HG02610 (cell line): ENCODE data around the gene CCDC60.
"Not testable (repeated sequence)": the region's sequence is repeated elsewhere in the genome, so short reads cannot be mapped to it uniquely, and the experiment has no call there.

Experiments used
- ATAC-seq: cut with Tn5 transposase; IDR thresholded peaks from one replicate; pipeline ENCODE4 v1.9.1; 2021; ENCODE audit warnings: mild to moderate bottlenecking, moderate library complexity; ENCODE audit not compliant: unreplicated experiment

The CCDC60 gene

DNA sequence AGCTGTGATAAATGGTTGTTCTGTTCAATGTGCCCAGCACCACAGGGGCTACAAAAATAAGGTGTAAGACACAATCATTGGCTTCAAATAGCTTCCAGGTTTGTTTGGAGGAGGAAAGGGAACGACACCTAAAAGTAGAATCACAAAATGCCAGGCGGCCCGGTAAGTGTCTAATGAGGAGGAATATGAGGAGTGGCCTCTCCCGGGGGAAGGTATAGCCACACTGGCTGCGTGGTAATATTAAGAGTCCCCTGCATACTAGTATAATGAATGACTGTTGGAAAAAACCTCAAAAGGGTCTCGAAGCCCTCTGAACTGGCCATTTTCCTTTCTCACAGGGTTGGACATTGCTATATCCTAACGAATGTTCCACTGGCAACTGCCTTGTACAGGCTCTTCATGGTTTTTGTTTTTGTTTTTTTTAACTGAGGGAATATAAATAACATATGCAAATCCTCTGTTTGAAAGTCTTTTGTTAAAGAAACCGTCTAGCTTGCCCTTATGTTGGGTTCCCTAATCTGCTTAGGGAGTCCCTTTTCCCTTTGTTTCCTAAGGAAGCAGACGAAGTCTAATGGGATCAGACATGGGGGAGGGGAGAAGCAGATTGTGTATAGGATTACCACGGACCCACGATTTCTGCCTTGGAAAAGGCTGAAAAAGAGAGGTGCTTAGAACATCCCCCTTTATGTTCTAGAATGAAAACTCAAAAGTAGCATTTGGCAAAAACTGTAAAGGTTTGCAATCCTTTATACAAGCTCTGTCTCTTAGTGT is 4.2 kb downstream of the CCDC60 start:
- ATAC-seq = no peak

DNA sequence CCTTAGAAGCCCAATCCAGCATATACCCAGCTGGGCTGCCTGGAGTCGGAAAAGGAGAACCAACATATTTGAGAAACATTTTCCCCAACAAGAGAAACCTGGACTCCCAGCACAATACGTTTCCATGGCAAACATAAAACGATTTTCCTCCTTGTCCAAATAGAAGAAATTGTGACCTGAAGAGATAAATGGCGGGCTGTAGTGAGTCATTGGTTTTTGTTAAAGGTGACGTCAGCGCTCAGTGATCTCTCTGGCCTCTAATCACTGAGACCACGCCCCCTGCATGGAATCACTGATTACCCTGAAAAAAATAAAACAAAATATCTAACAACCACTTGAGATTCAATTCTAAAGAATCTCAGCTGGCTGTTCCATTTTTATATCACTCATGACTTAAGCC is 6.0 kb downstream of the CCDC60 start:
- no peak for ATAC-seq

GRCh38 chr12:119341020-119341419 is 6.5 kb downstream of the CCDC60 start:
- ATAC-seq = no peak

GRCh38 chr12:119341988-119342387 is 7.5 kb downstream of the CCDC60 start:
- no peak for ATAC-seq

DNA sequence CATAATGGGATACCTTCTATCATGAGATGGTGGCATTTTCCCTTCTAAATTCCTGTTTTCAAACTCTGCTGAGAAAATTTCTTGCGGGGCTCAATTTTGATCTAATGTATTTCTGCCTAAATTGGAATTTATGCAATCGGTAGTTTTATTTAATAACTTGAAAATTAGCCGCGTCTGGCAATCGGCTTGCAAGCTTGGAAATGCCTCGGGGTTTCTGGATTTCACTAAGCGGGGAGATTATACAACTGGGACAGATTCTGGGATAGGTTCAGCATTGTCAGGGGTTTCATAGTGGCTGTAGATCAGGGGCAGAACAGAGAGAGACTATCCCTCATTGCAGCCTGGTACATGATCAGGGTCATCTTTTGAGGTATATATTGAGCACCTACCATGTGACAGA is 8.6 kb downstream of the CCDC60 start:
- no peak for ATAC-seq

- no peak for ATAC-seq
These were observed 19.6 kb downstream of the CCDC60 start for GRCh38 chr12:119354172-119354571.

- not testable (repeated sequence) for ATAC-seq
These were observed 25.8 kb downstream of the CCDC60 start for GRCh38 chr12:119360366-119360765.

DNA sequence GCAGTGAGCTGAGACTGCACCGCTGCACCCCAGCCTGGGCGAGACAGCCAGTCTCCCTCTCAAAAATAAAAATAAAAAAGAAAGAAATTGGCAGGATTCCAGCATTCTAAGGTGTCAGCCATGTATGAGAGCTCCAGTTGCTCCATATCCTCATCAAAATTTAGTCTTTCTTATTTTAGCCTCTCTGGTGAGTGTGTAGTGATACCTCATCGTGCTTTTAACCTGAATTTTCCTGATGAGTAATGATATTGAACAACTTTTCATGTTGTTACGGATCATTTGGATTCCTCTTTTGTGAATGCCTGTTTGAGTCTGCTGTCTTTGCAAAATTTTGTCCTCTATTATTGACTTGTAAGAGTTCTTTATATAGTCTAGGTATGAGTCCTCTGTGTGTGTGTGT is 28.5 kb downstream of the CCDC60 start:
- no peak for ATAC-seq

GRCh38 chr12:119363490-119363889 is 29.0 kb downstream of the CCDC60 start:
- ATAC-seq = no peak

GRCh38 chr12:119365451-119365850 is 30.9 kb downstream of the CCDC60 start:
- no peak for ATAC-seq

- ATAC-seq = no peak
These were observed 31.5 kb downstream of the CCDC60 start for GRCh38 chr12:119366007-119366406.

- no peak for ATAC-seq
These were observed 34.6 kb downstream of the CCDC60 start for GRCh38 chr12:119369161-119369560.

DNA sequence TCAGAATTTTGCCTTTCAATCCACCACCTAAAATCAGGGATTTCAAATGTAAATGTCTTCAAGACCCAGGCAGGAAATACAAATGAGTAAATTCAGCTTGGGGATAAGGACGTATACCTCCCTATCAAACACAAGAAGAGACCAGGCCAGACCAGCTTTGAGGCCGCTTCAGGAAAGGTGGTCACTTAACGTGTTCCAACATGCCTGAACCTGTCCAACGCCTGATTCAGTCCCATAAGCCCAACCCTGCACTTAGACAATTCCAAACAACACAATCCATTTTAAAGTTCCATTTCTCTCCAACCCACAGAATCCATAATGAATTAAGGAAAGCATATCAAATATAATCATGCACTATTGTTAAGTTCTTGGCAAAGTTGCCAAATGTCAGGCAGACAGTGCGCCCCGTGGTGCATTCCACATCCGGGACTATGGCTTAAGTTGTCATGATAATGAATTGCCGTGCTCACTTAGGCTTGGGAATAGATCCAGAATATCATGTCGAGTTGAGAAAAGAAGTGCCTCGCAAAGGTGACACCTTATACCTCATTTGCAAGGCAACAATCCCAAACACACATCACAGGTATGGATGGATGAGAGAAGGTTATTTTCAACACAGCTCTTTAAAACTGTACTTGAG is 35.5 kb downstream of the CCDC60 start:
- no peak for ATAC-seq

DNA sequence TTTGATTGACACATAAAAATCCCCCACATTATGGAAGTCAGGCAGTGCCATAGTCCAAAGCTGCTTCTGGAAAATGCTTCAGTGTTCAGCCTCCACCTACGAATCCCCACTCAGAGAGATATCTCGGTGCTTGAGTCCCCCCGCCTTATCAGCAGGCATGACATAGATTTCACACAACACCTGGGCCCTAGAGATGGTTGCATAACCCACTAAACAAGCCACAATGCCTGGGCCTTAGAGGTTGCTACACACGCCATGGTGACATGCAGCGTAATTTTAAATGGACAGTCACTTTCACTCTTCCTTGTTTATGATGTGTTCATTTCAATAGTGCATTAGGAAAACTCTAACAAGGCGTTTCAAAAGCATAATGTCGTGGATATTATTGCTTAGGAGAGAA is 38.0 kb downstream of the CCDC60 start:
- no peak for ATAC-seq

DNA sequence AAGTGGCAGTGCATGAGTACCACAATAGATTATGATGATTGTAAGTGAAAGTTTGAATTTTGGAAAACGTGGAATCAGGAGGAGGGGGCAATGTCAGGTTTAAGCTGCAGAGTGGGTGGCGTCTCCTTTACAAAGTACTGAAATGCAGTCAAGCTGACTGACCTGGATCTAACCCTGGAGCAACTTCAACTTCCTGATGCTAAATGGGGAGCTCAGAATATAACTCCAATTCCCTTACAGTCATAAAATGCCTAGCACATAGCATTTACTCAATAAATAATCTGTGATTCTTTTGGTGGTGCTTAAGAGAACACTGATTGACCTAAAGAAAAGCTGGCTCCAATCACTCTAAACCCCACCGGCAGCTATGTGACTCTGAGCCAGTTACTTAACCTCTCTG is 38.5 kb downstream of the CCDC60 start:
- no peak for ATAC-seq

GRCh38 chr12:119373666-119374065 is 39.1 kb downstream of the CCDC60 start:
- ATAC-seq = no peak

DNA sequence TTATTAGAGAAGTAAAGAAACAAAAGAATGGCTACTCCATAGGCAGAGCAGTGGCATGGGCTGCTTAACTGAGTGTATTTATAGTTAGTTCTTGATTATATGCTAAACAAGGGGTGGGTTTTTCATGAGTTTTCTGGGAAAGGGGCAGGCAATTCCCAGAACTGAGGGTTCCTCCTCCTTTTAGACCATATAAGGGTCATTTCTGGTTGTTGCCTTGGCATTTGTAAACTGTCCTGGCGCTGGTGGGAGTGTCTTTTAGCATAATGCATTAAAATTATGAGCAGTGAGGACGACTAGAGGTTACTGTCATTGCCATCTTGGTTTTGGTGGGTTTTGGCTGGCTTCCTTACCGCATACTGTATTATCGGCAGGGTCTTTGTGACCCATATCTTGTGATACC is 40.1 kb downstream of the CCDC60 start:
- ATAC-seq = no peak

DNA sequence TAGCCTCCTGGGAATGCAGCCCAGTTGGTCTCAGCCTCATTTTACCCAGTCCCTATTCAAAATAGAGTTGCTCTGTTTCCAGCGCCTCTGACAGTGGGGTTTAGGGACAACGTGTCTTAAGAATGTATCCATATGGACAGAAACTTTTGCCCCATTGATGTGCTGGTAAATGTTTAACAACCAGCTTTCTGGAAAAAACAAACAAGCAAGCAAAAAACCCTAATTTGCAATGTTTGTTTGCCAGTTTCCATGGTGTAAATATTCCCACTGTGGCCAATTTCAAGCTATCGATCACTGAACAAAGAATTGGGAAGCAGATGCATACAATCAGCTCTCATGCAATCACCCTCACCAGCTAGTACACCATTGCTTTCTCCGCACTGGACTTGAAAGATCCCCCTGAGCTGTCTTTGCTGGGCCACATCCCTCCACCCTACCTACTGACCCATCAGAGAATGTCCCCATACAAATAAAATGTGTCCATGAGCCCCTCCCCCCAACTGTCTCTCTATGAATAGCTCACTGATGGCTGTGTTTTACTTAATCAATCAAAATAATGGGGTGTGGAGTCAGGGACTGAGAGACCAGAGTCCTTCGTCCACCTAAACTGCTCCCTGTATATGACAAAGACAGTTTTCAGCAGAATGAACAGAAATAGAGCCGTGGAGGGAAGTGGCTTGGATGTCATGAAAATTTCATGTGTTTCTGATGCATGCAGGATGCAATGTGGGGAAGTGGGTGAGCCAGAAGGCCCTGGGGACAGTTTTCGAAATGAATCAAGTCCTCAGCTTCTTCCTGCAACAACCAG is 40.8 kb downstream of the CCDC60 start:
- no peak for ATAC-seq

DNA sequence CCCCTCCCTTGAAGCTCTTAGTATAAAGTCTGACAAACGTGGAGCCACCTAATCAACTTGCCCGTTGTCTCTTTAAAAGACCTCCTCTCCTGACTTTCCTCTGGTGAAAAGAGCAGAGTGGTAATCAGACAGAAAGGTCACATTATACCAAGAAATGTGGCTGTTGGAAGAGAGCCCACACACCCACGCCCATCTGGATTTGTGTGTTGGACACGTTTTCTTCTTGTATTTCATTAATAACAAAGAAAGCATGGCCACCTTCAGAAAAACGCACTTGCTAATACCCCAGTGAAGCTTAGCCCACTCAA is 41.3 kb downstream of the CCDC60 start:
- no peak for ATAC-seq

- ATAC-seq = no peak
These were observed 44.4 kb downstream of the CCDC60 start for GRCh38 chr12:119378903-119379302.

- no peak for ATAC-seq
These were observed 47.1 kb downstream of the CCDC60 start for GRCh38 chr12:119381471-119382235.
